GM19397 (cell line): Measurements from ENCODE around the gene SART3.
"Not testable (repeated sequence)": the region's sequence is repeated elsewhere in the genome, so short reads cannot be mapped to it uniquely, and the experiment has no call there.

Experiments
- ATAC-seq: cut with Tn5 transposase; IDR thresholded peaks from one replicate; pipeline ENCODE4 v1.9.1; 2021; ENCODE audit warnings: mild to moderate bottlenecking, moderate library complexity; ENCODE audit not compliant: unreplicated experiment

Gene SART3

DNA sequence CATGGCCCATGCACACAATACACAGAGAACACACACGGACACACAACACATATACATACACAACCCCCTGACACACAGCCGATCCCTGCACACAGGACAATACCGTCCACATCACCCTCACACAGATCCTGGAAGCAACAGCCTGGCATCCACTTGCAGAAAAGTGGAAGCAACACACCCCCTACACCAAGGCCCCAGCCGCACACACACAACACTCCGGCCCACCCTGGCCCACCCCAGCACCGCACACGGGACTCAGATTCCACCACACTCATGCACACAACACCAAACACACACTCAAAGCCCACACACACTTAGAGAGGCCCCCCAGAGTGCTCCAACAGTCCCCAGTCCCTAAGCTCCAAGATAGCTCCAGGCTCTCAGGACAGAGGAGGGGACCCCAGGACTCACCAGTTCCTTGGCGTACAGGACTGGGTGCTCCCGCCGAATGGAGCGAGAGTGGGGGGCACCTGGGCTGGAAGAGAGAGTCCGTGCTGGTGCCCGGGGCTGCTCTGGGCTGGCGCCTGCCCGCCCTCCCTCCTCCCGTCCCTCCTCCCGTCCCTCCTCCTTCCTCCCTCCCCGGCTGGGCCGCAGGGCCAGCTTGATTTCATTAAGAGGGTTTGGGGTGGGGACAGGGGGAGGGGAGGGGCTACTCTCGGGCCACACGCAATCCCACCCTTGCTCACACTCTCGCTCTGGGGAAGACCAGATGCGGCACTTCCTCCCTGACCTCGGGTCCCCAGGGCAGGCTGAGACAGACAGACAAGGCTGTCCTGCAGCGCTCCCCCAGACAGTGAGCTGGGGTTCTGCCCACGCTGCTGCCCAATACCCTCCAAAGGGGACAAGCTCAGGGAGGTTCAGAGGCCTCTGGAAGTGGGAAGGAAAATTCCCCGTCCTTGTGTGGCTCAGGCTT lies 36.8 kb upstream of the SART3 start, which contains the start of gene TMEM119:
TMEM119 (minus strand) TSS at position 526 of the 913 bp plus-strand sequence. CDS start 5,701 bp downstream, outside the sequence.
- no peak for ATAC-seq

DNA sequence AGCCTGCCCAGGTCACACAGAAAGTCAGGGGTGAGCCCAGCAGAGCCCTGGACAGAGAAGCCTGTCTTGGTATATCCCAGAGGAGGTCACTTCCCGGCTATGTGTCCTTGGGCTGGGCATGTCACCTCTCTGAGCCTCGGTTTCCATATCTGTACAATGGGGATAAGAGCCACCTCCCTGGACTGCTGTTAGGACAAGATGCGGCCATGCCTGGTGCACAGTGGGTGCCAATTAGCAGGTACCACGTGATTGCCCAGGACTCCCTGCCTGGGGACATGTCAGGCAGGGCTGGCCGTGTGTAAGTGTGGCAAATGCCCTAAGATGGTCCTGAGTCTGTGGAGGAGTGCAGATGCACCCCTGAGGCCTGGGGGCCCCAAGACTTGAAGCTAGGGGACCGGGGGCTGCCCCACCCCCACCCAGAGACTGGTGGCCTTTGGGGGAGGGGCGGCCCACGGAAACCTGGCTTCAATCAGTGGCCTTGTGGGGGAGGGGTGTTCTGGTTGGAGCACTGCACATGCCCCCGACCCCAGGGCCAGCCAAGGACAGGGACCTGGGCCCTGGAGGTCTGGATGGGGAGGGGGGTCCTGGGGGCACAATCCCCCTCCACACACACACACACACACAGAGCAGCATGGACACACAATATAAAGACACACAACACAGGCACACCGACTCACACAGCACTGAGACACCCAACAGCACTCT lies 36.0 kb upstream of the SART3 start:
- no peak for ATAC-seq

- no peak for ATAC-seq
Measured at GRCh38 chr12:108595711-108596647, 35.0 kb upstream of the SART3 start.

DNA sequence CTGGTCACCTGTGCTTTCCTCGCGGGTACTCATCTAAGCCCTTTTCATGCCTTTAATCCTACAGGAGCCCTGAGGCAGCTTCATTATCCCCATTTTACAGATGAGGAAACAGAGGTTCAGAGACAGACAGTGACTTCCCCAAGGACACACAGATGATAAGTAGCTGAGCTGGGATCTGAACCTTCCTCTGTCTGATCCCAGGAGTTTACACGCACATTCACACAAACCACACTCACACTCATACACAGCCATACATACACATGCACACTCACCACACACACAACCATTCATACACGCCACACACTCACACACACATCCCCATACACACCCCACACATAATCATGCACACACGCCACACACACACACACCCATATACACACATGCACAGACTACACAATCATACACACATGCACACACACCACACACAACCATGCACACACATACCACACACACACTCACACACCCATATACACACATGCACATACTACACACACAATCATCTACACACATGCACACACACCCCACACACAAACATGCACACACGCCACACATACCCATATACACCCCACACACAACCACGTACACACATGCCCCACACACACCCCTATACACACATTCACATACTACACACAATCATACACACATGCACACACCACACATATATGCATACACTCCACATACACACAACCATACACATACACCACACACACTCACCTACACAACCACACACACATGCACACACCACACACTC lies 34.2 kb upstream of the SART3 start:
- ATAC-seq = no peak

DNA sequence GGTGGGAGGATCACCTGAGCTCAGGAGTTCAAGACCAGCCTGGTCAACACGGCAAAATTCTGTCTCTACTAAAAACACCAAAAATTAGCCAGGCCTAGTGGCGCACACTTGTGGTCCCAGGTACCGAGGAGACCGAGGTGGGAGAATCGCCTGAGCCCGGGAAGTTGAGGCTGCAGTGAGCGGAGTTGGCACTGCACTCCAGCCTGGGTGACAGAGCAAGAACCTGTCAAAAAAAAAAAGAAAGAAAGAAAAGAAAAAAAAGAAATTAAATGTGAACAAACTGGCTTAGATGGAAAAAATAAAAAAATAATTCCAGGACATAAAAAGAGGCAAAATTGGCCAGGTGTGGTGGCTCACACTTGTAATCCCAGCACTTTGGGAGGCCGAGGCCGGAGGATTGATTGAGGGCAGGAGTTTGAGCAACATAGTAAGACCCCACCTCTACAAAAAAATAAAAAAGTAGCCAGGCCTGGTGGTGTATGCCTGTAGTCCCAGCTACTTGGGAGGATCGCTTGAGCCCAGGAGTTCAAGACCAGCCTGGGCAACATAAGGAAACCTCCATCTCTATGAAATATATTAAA lies 33.4 kb upstream of the SART3 start:
- ATAC-seq = no peak

DNA sequence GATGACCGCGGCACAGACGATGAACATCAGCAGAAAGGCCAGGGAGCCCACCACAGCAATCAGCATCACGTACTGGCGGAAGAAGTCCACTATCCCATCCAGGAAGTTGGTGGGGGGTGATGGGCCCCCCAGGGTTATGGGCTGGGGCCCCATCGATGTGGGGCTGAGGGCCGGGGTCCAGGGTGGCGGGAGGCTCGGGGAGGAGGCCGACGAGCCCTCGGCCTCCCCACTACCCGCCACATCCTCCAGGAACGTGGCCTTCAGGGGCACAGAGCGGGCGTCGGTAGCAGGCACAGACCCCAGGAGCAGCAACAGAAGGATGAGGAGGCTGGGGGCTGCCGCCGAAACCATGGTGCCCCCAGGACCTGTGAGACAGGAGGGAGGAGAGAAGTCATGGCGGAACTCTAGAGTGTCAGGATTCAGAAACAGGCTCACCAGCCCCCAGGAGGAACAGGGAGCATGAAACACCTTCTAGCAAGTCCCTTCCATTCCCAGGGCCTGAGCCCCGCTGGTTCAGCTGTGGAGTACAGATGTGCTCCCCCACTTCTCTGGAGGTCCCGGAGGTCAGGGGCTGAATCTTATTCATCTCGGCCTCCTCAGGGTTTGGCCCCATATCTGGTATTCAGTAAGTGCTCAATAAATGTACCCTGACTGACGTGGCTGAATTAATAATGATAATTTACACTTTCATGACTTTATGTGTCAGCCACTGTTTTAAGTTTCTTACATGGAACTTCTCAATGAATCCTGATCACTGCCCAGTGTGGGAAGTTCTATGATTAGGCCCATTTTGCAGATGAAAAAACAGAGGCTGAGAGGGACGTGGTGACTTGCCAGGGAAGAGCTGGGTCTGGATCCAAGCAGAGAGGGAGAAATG lies 31.3 kb upstream of the SART3 start:
- no peak for ATAC-seq

DNA sequence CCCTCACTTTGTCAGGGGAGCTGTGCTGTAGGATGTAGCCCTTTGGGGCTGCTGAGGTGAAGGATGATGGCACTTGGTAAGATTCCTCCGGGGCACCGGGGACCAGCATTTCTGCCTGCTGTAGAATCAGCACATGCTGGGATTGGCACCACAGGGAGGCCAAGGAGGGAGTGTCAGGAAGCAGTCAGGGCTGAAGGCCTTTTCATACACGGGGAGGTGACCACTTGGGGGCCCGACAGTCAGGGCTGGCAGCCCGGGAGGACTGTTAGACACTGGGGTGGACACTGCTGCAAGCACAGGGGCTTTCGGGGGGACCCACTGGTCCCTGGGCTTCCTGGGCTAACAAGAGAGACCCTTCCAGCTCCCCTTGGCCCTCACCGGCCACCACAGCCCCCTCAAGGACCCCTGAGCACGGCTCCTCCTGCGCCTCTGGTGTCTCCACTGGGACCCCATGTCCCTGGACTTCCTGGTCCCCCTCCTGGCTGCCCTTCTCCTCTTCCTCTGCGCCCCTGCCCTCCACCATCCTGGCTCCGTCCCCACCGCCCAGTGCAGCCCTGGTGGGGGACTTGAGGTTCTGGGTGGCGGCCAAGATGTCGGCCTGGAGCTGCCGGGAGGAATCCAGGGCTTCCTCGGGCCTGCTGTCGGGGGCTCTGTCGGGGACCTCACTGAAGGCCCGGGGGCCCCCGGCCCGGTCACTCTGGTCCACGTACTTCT lies 30.5 kb upstream of the SART3 start:
- ATAC-seq = no peak

DNA sequence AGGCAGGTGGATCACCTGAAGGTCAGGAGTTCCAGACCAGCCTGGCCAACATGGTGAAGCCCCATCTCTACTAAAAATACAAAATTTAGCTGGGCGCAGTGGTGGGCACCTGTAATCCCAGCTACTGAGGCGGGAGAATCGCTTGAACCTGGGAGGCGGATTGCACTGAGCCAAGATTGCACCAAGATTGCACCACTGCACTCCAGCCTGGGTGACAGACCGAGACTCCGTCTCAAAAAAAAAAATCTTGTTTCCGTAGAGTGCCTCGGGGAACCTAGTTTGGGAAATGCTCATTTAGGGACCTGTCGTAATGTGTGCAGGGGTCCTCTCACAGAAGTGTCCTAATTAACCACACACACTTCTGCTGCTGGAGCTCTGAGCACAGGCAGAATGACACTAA lies 29.5 kb upstream of the SART3 start:
- ATAC-seq = not testable (repeated sequence)

GRCh38 chr12:108589840-108590229 lies 28.9 kb upstream of the SART3 start:
- ATAC-seq = no peak

GRCh38 chr12:108589028-108589839 lies 28.3 kb upstream of the SART3 start:
- ATAC-seq = no peak

DNA sequence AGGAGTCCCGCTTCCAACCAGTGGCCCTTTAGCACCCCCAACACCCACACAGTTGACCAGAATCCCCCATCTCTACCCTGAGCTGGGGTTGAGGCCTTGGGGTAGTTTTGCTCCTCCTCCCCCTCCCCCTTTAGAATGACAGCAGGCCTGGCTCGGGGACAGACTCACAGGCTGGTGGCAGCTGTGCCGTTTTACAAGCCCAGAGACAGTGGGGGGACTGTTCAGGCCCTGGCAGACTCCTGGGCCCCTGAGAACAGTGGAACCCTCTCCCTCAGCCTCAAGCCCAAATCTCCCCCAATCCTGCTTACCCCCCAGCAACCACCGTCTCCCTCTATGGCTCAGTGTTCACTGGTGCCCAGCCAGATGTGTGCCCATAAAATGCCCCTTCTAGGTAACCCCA lies 26.9 kb upstream of the SART3 start:
- no peak for ATAC-seq

GRCh38 chr12:108586306-108586705 lies 25.3 kb upstream of the SART3 start:
- ATAC-seq = no peak

- no peak for ATAC-seq
Measured at GRCh38 chr12:108585864-108586263, 24.9 kb upstream of the SART3 start.

- no peak for ATAC-seq
Measured at GRCh38 chr12:108584456-108585065, 23.6 kb upstream of the SART3 start.

DNA sequence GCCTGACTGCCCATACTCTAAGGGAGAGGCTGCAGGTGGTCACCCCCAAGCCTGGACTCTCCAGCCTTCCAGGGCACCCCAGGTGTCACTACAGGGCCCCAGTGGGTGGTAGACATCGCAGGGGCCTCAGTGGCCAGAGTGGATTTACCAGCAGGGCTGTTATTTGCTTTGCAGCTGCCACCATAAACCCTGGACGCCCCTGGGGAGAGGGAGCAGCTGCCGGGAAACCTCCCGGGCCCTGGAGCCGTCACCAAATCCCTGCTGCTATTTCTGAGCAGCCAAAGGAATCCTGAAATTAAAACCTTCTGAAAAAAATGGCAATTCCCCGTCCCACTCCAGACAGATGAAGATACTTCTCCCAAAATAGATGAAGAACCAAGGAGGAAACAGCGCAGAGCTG lies 23.0 kb upstream of the SART3 start:
- ATAC-seq = no peak

DNA sequence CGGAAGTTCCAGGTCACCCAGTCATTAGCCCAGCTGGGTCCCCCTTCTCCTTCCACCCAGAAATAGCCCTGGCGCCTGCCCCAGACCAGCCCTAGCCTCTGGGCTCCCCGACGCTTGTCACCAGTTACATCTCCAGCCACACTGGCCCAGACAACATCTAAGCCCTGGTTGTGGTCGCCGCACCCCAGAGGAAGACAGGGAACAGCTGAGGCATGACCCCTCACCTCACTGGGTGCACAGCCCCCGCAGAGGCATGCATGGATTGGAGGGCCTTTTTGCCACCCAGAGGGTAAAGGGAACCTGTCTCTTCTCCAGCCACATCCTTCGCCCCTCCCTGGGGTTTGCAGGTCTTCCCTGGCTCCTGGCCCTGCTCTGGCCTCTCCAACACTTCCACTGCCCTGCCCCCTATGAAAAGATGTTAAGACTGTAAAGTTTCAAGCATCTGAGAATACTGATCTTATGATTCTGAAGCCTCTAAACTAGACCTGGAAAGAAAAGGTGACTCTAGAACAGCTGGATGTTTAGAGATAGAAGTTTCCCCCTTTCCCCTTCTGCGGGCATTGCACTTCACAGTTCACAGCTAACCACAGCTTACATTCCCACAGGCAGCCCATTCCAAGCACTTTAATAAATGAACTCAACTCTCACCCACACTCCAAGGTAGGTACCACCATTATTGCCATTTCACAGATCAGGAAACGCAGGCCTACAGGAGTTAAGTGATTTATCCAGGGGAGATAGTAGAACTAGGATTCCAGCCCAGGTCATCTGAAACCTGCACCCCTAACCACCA lies 22.2 kb upstream of the SART3 start:
- no peak for ATAC-seq
